ENCODE data around the gene OR2V1.
"Not testable (repeated sequence)": the region's sequence is repeated elsewhere in the genome, so short reads cannot be mapped to it uniquely, and the experiment has no call there.

The OR2V1 gene

GRCh38 chr5:181101030-181101641, 29.8 kb downstream of the OR2V1 start:
- not testable (repeated sequence) for DNase-seq

- DNase-seq = no peak
These were observed 30.7 kb downstream of the OR2V1 start for GRCh38 chr5:181100121-181100875.

DNA sequence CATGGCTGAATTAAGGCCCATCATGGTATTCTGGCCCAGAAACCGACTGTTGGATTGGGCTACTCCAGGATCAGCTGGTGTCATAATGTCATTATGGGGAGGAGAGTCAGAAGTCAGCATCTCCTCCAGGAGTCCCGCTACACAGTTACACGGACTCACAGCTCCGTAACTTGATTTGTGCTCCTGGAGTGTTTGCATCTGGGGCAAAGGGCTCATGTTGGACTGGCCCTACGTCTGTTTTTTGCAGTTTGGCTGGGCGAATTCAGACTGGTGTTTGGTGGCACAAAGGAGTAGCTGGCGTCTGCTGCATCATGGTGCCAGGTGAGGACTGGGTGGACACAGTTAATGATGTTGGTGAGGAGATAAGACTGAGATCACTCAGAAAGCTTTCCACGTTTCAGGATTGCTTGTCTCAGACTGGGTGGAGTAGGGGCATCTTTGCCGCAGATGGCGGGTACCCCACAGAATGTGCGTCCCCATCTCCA, 31.3 kb downstream of the OR2V1 start:
- DNase-seq = no peak

DNA sequence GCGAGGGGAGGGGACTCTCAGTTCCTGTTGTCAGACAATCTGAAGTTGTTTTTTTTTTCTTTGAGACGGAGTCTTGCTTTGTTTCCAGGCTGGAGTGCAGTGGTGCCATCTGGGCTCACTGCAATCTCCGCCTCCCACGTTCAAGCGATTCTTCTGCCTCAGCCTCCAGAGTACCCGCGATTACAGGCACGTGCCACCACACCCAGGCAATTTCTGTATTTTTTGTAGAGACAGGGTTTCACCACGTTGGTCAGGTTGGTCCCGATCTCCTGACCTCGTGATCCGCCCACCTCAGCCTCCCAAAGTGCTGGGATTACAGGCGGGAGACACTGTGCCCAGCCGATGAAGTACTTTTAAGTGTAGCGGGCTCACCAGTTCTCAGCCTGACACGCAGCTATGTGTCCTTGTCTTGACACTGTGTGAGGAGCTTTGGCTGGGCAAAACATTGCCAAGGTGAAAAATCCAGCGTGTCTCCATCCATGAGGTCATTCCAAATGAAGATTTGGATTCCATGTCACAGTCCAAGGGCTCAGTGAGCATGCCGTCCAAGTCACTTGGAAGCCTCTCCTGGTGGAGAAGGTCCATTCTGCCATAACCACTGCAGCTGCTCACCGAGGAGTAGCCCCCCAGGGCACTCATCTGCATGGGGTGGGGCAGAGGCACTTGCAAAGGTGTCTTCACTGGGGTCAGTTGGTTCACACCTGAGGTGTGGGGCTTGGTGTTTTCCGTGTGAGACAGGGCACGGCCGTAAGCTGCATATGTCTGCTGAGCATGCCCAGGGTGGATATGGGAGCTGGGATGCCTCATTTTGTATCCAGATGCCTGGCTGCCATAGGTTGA, 32.0 kb downstream of the OR2V1 start:
- no peak for DNase-seq

GRCh38 chr5:181097759-181098491, 33.0 kb downstream of the OR2V1 start:
- DNase-seq = not testable (repeated sequence)

- DNase-seq = not testable (repeated sequence)
These were observed 33.6 kb downstream of the OR2V1 start for GRCh38 chr5:181097383-181097753.

GRCh38 chr5:181096721-181097382, 34.1 kb downstream of the OR2V1 start:
- DNase-seq = not testable (repeated sequence)

- DNase-seq = not testable (repeated sequence)
These were observed 35.8 kb downstream of the OR2V1 start for GRCh38 chr5:181095162-181095561.

DNA sequence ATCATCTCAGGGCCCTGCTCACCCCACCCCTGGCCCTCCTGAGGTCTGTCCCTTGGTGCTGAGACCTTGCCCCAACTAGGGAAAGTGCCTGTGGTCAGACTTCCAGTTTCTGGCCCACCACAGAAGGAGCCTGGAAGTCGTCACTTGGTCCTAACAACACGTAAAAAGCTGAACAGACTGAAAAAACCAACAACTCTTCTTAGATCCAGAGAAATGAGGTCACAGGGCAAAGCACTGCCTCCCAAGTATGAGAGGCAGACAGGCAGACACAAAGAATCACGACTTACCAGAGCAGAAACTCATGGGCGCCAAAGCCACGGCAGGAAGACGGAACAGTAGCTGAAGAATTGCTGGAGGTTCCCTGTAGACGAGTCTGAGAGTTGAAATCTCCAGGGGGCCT, 38.5 kb downstream of the OR2V1 start:
- DNase-seq = no peak

DNA sequence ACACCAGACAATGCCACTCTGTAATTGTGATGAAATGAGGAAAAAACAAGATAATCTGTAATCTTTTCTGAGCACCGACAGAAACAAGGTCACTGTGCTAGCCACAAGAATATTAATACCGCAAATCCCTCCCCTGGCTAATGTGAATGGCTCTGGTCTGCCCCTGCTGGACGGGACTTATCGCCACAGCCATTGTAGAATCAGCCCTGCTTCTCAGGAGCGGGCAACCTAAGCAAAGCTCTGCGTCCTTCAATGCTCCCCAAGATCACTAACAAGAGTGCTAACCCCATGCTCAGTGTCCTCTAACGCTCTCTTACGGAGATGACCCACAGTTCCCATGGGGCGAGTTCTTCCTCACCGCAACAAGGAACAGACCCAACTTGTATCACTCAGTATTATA, 42.7 kb downstream of the OR2V1 start:
- DNase-seq = no peak

DNA sequence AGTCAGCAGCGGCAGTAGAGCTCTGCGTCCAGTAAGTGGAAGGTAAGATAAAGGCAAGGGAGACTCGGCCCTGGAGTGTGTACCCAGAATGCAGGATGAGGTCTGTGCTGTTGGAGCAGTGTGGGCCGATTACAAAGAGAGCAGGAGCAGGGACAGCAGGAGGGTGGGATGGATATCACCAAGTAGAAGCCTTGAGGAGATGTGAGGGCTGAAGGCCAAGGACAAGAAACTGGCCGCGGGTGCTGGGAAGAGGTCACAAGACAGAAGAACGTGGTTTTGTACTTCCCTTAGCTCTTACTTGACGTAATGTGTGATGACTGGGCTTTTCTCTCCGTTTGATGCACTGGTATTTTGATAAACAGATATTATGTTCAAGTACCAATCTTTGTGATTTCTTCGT, 43.7 kb downstream of the OR2V1 start:
- no peak for DNase-seq

GRCh38 chr5:181086884-181087205, 44.1 kb downstream of the OR2V1 start:
- DNase-seq = no peak

- no peak for DNase-seq
These were observed 44.7 kb downstream of the OR2V1 start for GRCh38 chr5:181086026-181086883.

- no peak for DNase-seq
These were observed 46.3 kb downstream of the OR2V1 start for GRCh38 chr5:181084621-181085195.

- no peak for DNase-seq
These were observed 49.0 kb downstream of the OR2V1 start for GRCh38 chr5:181081989-181082388.

- no peak for DNase-seq
These were observed 54.0 kb downstream of the OR2V1 start for GRCh38 chr5:181076920-181077319.
